Activated naive CD4-positive, alpha-beta T cell treated with anti-CD3 and anti-CD28 coated beads, Interleukin-2, amount 10 ng/mL, durations not matched to agents 7 days and 5 days (primary cell): ENCODE data around the gene TRPC4.
"Not testable (repeated sequence)": the region's sequence is repeated elsewhere in the genome, so short reads cannot be mapped to it uniquely, and the experiment has no call there.

Experiments
- CTCF ChIA-PET: fragments of 350-600 bp; sonication (Branson Sonifier 250); formaldehyde crosslinking; loops from one replicate; lab custom pipeline; 2021; ENCODE audit warnings: antibody characterized with exemption; lab: Charles Lee
- DNase-seq: peaks from one replicate; pipeline ENCODE4 v3.0.0-alpha.2; 2020
- H3K27ac Mint-ChIP-seq: one replicate; pipeline ENCODE4 v1.8.0; 2021; ENCODE audit warnings: mild to moderate bottlenecking, moderate library complexity, mixed read lengths
- H3K27me3 Mint-ChIP-seq: one replicate; pipeline ENCODE4 v1.8.0; 2021; ENCODE audit warnings: mild to moderate bottlenecking, mixed read lengths
- H3K36me3 Mint-ChIP-seq: one replicate; pipeline ENCODE4 v1.8.0; 2021; ENCODE audit warnings: mixed read lengths
- H3K4me1 Mint-ChIP-seq: one replicate; pipeline ENCODE4 v1.8.0; 2021; ENCODE audit warnings: mixed read lengths
- H3K4me3 Mint-ChIP-seq: one replicate; pipeline ENCODE4 v1.8.0; 2021; ENCODE audit warnings: mild to moderate bottlenecking, moderate library complexity, mixed read lengths
- H3K9me3 Mint-ChIP-seq: one replicate; pipeline ENCODE4 v1.8.0; 2021; ENCODE audit warnings: mixed read lengths

The TRPC4 gene

GRCh38 chr13:37608750-37609339 is 260.7 kb downstream of the TRPC4 start:
- Mint-ChIP-seq H3K4me1 (no peaks in the 10 kb centered on the region), H3K27me3 (no peaks in the 10 kb centered on the region), H3K9me3 (no peaks in the 10 kb centered on the region), H3K4me3 (no peak overlapping the region), H3K36me3 (no peaks in the 10 kb centered on the region), H3K27ac (no peak overlapping the region)
- CTCF ChIA-PET, result interaction anchor here (0.7 kb wide), 1 partner anchor 33 kb away, joined by 3 read pairs; no protein-coding TSS in a partner anchor
- DNase-seq, result no peak

DNA sequence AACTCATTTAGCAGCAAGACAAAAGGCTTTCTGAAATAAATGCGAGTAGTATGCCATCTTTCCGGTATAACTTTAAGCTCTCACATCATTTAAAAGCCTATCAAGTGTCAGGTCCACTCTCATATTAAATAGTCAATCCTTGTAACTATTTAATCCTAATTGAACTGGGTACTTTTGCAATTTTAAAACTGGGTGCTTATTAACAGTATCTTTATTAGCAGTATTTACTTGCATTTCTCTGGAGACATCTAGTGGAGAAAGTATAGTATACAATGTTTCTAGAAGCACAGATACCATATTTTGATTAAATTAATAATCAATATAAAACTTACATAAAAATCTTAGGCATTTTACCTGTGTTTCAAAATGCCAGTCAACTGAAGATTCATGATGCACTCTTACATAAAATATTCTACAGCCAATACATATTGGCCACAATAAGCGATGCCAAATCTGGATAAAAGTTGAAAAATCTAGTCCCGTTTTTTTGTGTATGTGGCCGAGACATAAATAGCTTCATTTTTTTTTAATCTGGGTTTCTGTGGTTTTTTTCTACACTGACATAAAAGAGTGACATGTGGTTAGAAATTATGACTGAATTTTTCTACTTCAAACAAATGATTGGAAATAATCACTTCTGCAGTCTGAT is 266.7 kb downstream of the TRPC4 start:
- no peak for DNase-seq
- CTCF ChIA-PET, result no interaction called here
- Mint-ChIP-seq H3K9me3 (no peaks in the 10 kb centered on the region), H3K36me3 (no peaks in the 10 kb centered on the region), H3K27ac (no peak overlapping the region), H3K27me3 (no peaks in the 10 kb centered on the region), H3K4me3 (no peak overlapping the region), H3K4me1 (no peaks in the 10 kb centered on the region)

GRCh38 chr13:37601648-37602440 is 267.7 kb downstream of the TRPC4 start:
- Mint-ChIP-seq H3K27ac (no peak overlapping the region), H3K4me3 (no peak overlapping the region), H3K4me1 (no peaks in the 10 kb centered on the region), H3K36me3 (no peaks in the 10 kb centered on the region), H3K27me3 (no peaks in the 10 kb centered on the region), H3K9me3 (no peaks in the 10 kb centered on the region)
- no peak for DNase-seq
- CTCF ChIA-PET, result no interaction called here

DNA sequence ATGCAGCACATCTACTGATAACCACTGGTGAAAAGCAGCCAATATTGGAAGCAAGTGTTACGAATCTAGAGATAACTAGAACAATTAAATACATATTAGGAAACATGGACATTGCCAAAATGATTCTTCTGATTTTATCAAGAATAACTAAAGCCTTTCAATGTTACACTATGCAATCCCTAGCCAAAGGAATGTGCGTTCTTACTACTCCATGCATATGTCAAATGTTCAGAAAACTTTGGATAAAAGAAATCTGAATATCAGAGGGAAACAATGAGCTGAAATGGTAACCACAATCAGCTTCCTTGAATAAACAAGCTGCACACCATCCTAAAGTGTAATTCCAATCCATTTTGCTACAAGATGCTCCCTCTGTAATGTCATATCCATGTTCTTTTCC is 270.1 kb downstream of the TRPC4 start:
- no peak overlapping the region for H3K27ac Mint-ChIP-seq
- CTCF ChIA-PET, result interaction anchor here (1.0 kb wide), 1 partner anchor 14 kb away, joined by 3 read pairs; no protein-coding TSS in a partner anchor
- H3K36me3 Mint-ChIP-seq, result no peaks in the 10 kb centered on the region
- no peak for DNase-seq
- H3K4me1 Mint-ChIP-seq, result no peaks in the 10 kb centered on the region
- H3K4me3 Mint-ChIP-seq, result no peak overlapping the region
- no peaks in the 10 kb centered on the region for H3K27me3 Mint-ChIP-seq
- no peaks in the 10 kb centered on the region for H3K9me3 Mint-ChIP-seq

- Mint-ChIP-seq H3K27ac (no peak within 1 kb of the TSS), H3K9me3 (no peaks in the 10 kb centered on the region), H3K27me3 (no peaks in the 10 kb centered on the region), H3K36me3 (no peaks in the 10 kb centered on the region), H3K4me1 (no peaks in the 10 kb centered on the region), H3K4me3 (no peak within 1 kb of the TSS)
- DNase-seq, result no peak
- CTCF ChIA-PET, result interaction anchor here (1.0 kb wide), 1 partner anchor 13 kb away, joined by 3 read pairs; no protein-coding TSS in a partner anchor
Measured at GRCh38 chr13:37598597-37598996, 271.0 kb downstream of the TRPC4 start, which contains the start of gene POSTN. Gene POSTN (minus strand): TSS chr13:37598768. CDS start chr13:37598726, 42 bp downstream.

- no peak overlapping the region for H3K4me3 Mint-ChIP-seq
- no peaks in the 10 kb centered on the region for H3K27me3 Mint-ChIP-seq
- no peaks in the 10 kb centered on the region for H3K36me3 Mint-ChIP-seq
- H3K9me3 Mint-ChIP-seq, result no peaks in the 10 kb centered on the region
- H3K27ac Mint-ChIP-seq, result no peak overlapping the region
- CTCF ChIA-PET, result no interaction called here
- H3K4me1 Mint-ChIP-seq, result no peaks in the 10 kb centered on the region
- DNase-seq, result no peak
Measured at GRCh38 chr13:37597477-37598025, 272.0 kb downstream of the TRPC4 start.

- Mint-ChIP-seq H3K27me3 (no peaks in the 10 kb centered on the region), H3K4me3 (no peak overlapping the region), H3K36me3 (no peaks in the 10 kb centered on the region), H3K27ac (no peak overlapping the region), H3K9me3 (no peaks in the 10 kb centered on the region), H3K4me1 (no peaks in the 10 kb centered on the region)
- no peak for DNase-seq
- CTCF ChIA-PET, result no interaction called here
Measured at GRCh38 chr13:37596805-37597204, 272.8 kb downstream of the TRPC4 start.

DNA sequence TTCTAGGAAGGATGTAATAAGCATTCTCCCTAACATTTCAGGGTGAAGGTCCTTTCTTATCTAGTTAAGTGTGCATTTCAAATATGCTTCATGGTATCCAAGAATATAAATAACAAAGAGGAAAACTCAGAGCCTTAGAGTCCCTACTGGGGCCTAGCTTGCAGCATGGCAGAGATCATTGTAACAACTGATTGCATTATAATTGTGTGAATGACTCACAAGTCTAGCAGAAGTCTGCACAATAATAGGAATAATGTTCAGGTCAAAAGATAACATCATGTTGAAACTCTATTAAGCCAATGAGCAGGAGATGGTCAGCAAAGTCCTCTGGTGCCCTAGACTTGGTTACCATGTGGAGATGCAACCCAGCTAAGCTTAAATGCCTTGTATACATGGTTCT is 274.4 kb downstream of the TRPC4 start:
- no peak overlapping the region for H3K27ac Mint-ChIP-seq
- no peak for DNase-seq
- H3K27me3 Mint-ChIP-seq, result no peaks in the 10 kb centered on the region
- CTCF ChIA-PET, result no interaction called here
- H3K4me1 Mint-ChIP-seq, result no peaks in the 10 kb centered on the region
- H3K9me3 Mint-ChIP-seq, result no peaks in the 10 kb centered on the region
- no peaks in the 10 kb centered on the region for H3K36me3 Mint-ChIP-seq
- H3K4me3 Mint-ChIP-seq, result no peak overlapping the region

GRCh38 chr13:37594550-37594949 is 275.0 kb downstream of the TRPC4 start:
- Mint-ChIP-seq H3K4me1 (no peaks in the 10 kb centered on the region), H3K9me3 (no peaks in the 10 kb centered on the region), H3K27me3 (no peaks in the 10 kb centered on the region), H3K27ac (no peak overlapping the region), H3K4me3 (no peak overlapping the region), H3K36me3 (no peaks in the 10 kb centered on the region)
- DNase-seq, result no peak
- CTCF ChIA-PET, result no interaction called here

GRCh38 chr13:37589381-37589780 is 280.2 kb downstream of the TRPC4 start:
- H3K27ac Mint-ChIP-seq, DNase-seq, H3K4me1 Mint-ChIP-seq, H3K4me3 Mint-ChIP-seq, CTCF ChIA-PET, H3K27me3 Mint-ChIP-seq, H3K9me3 Mint-ChIP-seq, H3K36me3 Mint-ChIP-seq: not testable (repeated sequence)

DNA sequence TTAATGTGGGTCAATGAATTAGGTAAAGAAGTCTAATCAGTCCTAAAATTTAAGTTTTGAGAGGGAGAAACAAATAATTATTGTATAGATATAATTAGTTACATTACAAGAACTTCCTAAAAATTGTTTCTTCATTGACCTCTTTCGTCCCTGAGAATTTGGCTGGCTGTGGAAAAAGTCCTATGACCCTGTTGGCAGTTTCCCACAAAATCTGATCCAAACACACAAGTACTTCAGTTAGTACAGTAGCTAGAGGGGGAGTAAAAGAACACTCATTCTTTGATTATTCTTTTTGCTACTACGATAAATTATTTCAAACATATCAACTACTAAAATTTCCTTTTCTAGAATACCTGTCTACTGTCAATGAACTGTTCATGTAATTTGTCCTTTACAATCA is 282.3 kb downstream of the TRPC4 start:
- no peak for DNase-seq
- no peak overlapping the region for H3K27ac Mint-ChIP-seq
- CTCF ChIA-PET, result no interaction called here
- no peaks in the 10 kb centered on the region for H3K36me3 Mint-ChIP-seq
- H3K4me3 Mint-ChIP-seq, result no peak overlapping the region
- no peaks in the 10 kb centered on the region for H3K4me1 Mint-ChIP-seq
- peaks cover 3% of the 10 kb centered on the region for H3K9me3 Mint-ChIP-seq
- no peaks in the 10 kb centered on the region for H3K27me3 Mint-ChIP-seq
